GM06990 (cell line): ENCODE measurements around the gene RALGAPA2.

Experiments
- DNase-seq: peaks from one replicate; pipeline ENCODE4 v3.0.0-alpha.2; 2011; ENCODE audit not compliant: insufficient read length; ENCODE audit errors: extremely low read depth
- H3K27me3 ChIP-seq: replicated peaks from 2 replicates; pipeline ENCODE4 v1.6.0; 2011; ENCODE audit warnings: low read length; ENCODE audit not compliant: control insufficient read depth, insufficient read depth
- H3K36me3 ChIP-seq: 2 replicates; pipeline ENCODE4 v1.5.1; 2011; ENCODE audit warnings: low read length; ENCODE audit not compliant: control insufficient read depth, insufficient read depth
- H3K4me3 ChIP-seq: replicated peaks from 2 replicates; pipeline ENCODE4 v1.5.1; 2011; ENCODE audit warnings: low read depth, mild to moderate bottlenecking, control low read depth, low read length
- CTCF ChIP-seq: IDR thresholded peaks from 2 replicates; pipeline ENCODE4 v1.5.1; 2011; ENCODE audit warnings: low read length, control low read depth, mild to moderate bottlenecking, inconsistent platforms; ENCODE audit not compliant: insufficient read depth, poor library complexity, severe bottlenecking

Gene RALGAPA2

GRCh38 chr20:20393207-20394120 lies 319.0 kb downstream of the RALGAPA2 start:
- Histone ChIP-seq H3K27me3 (no peaks in the 10 kb centered on the region), H3K36me3 (no peaks in the 10 kb centered on the region), H3K4me3 (no peak overlapping the region)
- DNase-seq = no peak
- no peak for TF ChIP-seq CTCF

- Histone ChIP-seq H3K36me3 (no peaks in the 10 kb centered on the region), H3K27me3 (no peaks in the 10 kb centered on the region), H3K4me3 (no peak overlapping the region)
- DNase-seq = no peak
- no peak for TF ChIP-seq CTCF
These were observed 320.7 kb downstream of the RALGAPA2 start for GRCh38 chr20:20391766-20392165.

GRCh38 chr20:20391115-20391514 lies 321.3 kb downstream of the RALGAPA2 start:
- no peaks in the 10 kb centered on the region for H3K36me3 ChIP-seq
- no peak overlapping the region for H3K4me3 ChIP-seq
- DNase-seq = no peak
- TF ChIP-seq CTCF = no peak
- no peaks in the 10 kb centered on the region for H3K27me3 ChIP-seq

- no peak for TF ChIP-seq CTCF
- no peaks in the 10 kb centered on the region for H3K27me3 ChIP-seq
- H3K36me3 ChIP-seq = no peaks in the 10 kb centered on the region
- DNase-seq = no peak
- H3K4me3 ChIP-seq = no peak overlapping the region
These were observed 322.1 kb downstream of the RALGAPA2 start for GRCh38 chr20:20390393-20390792.

GRCh38 chr20:20386192-20386591 lies 326.3 kb downstream of the RALGAPA2 start:
- no peak for TF ChIP-seq CTCF
- no peaks in the 10 kb centered on the region; the same call in 1 of the 2 replicates for H3K27me3 ChIP-seq
- H3K36me3 ChIP-seq = no peaks in the 10 kb centered on the region
- DNase-seq = no peak
- H3K4me3 ChIP-seq = no peak overlapping the region

GRCh38 chr20:20375862-20376261 lies 336.6 kb downstream of the RALGAPA2 start:
- peaks cover 4% of the 10 kb centered on the region for H3K27me3 ChIP-seq
- H3K36me3 ChIP-seq = no peaks in the 10 kb centered on the region
- TF ChIP-seq CTCF = no peak
- no peak for DNase-seq
- no peak overlapping the region for H3K4me3 ChIP-seq
